WTC11 (cell line): ENCODE results near the gene NFX1.

Source experiments
- ESRRA ChIP-seq: sonication (generic); formaldehyde crosslinking; IDR thresholded peaks from 2 replicates; pipeline ENCODE4 v1.8.1; 2022; ENCODE audit warnings: mild to moderate bottlenecking, missing genetic modification reagents, borderline replicate concordance
- GABPB1 ChIP-seq: sonication (generic); formaldehyde crosslinking; IDR thresholded peaks from 2 replicates; pipeline ENCODE4 v1.8.1; 2023; ENCODE audit warnings: mild to moderate bottlenecking, missing genetic modification reagents
- SMAD4 ChIP-seq: sonication (generic); formaldehyde crosslinking; IDR thresholded peaks from 2 replicates; pipeline ENCODE4 v1.8.0; 2022; ENCODE audit warnings: mild to moderate bottlenecking, missing genetic modification reagents
- SP1 ChIP-seq: sonication (generic); formaldehyde crosslinking; conservative IDR thresholded peaks from 2 replicates; pipeline ENCODE4 v1.8.1; 2022; ENCODE audit warnings: missing genetic modification reagents
- TCF7 ChIP-seq: sonication (generic); formaldehyde crosslinking; IDR thresholded peaks from 2 replicates; pipeline ENCODE4 v1.8.0; 2022; ENCODE audit warnings: mild to moderate bottlenecking, low read depth, missing genetic modification reagents, moderate library complexity
- TP53 ChIP-seq: sonication (generic); formaldehyde crosslinking; IDR thresholded peaks from 2 replicates; pipeline ENCODE4 v1.8.1; 2023; ENCODE audit warnings: mild to moderate bottlenecking, missing genetic modification reagents
- ZNF138 ChIP-seq: sonication (generic); formaldehyde crosslinking; conservative IDR thresholded peaks from 2 replicates; pipeline ENCODE4 v1.8.1; 2022; ENCODE audit warnings: mild to moderate bottlenecking, moderate library complexity, missing genetic modification reagents
- ZNF671 ChIP-seq: fragments of 250-450 bp; sonication (Bioruptor Pico); IDR thresholded peaks from 2 replicates; pipeline ENCODE4 v1.8.0; 2021; ENCODE audit warnings: mild to moderate bottlenecking
- TF ChIP-seq, protein P1 (sequence below): sonication (generic); formaldehyde crosslinking; IDR thresholded peaks from 2 replicates; pipeline ENCODE4 v1.8.1; 2023; ENCODE audit warnings: mild to moderate bottlenecking, missing genetic modification reagents
- TF ChIP-seq, protein P2 (sequence below): fragments of 200-600 bp; IDR thresholded peaks from 2 replicates; pipeline ENCODE4 v1.8.0; 2022; ENCODE audit warnings: antibody characterized with exemption
- TF ChIP-seq, protein P3 (sequence below): sonication (generic); formaldehyde crosslinking; IDR thresholded peaks from 2 replicates; pipeline ENCODE4 v1.8.1; 2023; ENCODE audit warnings: mild to moderate bottlenecking, missing genetic modification reagents, borderline replicate concordance
- TF ChIP-seq, protein P4 (sequence below): sonication (generic); formaldehyde crosslinking; IDR thresholded peaks from 2 replicates; pipeline ENCODE4 v1.8.1; 2023; ENCODE audit warnings: mild to moderate bottlenecking, missing genetic modification reagents, moderate library complexity
- TF ChIP-seq, protein P5 (sequence below): sonication (generic); formaldehyde crosslinking; IDR thresholded peaks from 2 replicates; pipeline ENCODE4 v1.8.0; 2022; ENCODE audit warnings: mild to moderate bottlenecking, missing genetic modification reagents

DNA sequence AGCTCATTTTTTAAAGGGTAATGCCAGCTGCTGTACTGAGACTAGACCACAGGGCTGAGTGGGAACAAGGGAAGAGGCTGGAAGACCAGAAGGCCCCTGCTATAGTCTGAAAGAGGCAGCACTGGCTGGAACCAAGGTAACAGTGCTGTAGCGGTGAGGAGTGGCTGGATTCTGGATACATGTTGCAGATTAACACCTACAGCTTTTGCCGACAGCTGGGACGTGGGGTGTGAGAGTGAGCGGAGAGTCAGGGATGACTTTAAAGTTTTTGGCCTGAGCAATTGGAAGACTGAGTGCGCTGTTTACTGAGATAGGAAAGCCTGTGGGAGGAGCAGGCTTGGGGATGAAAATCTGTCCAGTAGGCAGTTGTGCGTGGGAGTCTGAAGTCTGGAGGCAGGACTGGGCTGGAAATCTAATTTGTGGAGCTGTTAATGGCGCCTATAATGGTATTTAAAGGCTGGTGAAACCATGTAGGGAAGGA is 85.6 kb downstream of the NFX1 start:
- TF ChIP-seq, protein P1, sequence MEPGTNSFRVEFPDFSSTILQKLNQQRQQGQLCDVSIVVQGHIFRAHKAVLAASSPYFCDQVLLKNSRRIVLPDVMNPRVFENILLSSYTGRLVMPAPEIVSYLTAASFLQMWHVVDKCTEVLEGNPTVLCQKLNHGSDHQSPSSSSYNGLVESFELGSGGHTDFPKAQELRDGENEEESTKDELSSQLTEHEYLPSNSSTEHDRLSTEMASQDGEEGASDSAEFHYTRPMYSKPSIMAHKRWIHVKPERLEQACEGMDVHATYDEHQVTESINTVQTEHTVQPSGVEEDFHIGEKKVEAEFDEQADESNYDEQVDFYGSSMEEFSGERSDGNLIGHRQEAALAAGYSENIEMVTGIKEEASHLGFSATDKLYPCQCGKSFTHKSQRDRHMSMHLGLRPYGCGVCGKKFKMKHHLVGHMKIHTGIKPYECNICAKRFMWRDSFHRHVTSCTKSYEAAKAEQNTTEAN (CRISPR knock-in tag), result no peak
- TF ChIP-seq, protein P2, sequence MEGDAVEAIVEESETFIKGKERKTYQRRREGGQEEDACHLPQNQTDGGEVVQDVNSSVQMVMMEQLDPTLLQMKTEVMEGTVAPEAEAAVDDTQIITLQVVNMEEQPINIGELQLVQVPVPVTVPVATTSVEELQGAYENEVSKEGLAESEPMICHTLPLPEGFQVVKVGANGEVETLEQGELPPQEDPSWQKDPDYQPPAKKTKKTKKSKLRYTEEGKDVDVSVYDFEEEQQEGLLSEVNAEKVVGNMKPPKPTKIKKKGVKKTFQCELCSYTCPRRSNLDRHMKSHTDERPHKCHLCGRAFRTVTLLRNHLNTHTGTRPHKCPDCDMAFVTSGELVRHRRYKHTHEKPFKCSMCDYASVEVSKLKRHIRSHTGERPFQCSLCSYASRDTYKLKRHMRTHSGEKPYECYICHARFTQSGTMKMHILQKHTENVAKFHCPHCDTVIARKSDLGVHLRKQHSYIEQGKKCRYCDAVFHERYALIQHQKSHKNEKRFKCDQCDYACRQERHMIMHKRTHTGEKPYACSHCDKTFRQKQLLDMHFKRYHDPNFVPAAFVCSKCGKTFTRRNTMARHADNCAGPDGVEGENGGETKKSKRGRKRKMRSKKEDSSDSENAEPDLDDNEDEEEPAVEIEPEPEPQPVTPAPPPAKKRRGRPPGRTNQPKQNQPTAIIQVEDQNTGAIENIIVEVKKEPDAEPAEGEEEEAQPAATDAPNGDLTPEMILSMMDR, result no peak
- TF ChIP-seq ZNF671 (CRISPR knock-in tag), result no peak
- TF ChIP-seq, protein P3, sequence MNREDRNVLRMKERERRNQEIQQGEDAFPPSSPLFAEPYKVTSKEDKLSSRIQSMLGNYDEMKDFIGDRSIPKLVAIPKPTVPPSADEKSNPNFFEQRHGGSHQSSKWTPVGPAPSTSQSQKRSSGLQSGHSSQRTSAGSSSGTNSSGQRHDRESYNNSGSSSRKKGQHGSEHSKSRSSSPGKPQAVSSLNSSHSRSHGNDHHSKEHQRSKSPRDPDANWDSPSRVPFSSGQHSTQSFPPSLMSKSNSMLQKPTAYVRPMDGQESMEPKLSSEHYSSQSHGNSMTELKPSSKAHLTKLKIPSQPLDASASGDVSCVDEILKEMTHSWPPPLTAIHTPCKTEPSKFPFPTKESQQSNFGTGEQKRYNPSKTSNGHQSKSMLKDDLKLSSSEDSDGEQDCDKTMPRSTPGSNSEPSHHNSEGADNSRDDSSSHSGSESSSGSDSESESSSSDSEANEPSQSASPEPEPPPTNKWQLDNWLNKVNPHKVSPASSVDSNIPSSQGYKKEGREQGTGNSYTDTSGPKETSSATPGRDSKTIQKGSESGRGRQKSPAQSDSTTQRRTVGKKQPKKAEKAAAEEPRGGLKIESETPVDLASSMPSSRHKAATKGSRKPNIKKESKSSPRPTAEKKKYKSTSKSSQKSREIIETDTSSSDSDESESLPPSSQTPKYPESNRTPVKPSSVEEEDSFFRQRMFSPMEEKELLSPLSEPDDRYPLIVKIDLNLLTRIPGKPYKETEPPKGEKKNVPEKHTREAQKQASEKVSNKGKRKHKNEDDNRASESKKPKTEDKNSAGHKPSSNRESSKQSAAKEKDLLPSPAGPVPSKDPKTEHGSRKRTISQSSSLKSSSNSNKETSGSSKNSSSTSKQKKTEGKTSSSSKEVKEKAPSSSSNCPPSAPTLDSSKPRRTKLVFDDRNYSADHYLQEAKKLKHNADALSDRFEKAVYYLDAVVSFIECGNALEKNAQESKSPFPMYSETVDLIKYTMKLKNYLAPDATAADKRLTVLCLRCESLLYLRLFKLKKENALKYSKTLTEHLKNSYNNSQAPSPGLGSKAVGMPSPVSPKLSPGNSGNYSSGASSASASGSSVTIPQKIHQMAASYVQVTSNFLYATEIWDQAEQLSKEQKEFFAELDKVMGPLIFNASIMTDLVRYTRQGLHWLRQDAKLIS, result no peak
- TF ChIP-seq TP53 (CRISPR knock-in tag), result no peak
- TF ChIP-seq, protein P4, sequence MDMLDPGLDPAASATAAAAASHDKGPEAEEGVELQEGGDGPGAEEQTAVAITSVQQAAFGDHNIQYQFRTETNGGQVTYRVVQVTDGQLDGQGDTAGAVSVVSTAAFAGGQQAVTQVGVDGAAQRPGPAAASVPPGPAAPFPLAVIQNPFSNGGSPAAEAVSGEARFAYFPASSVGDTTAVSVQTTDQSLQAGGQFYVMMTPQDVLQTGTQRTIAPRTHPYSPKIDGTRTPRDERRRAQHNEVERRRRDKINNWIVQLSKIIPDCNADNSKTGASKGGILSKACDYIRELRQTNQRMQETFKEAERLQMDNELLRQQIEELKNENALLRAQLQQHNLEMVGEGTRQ (CRISPR knock-in tag), result no peak
- TF ChIP-seq GABPB1, result no peak
- no peak for TF ChIP-seq TCF7
- TF ChIP-seq ESRRA (CRISPR knock-in tag), result no peak
- TF ChIP-seq, protein P5, sequence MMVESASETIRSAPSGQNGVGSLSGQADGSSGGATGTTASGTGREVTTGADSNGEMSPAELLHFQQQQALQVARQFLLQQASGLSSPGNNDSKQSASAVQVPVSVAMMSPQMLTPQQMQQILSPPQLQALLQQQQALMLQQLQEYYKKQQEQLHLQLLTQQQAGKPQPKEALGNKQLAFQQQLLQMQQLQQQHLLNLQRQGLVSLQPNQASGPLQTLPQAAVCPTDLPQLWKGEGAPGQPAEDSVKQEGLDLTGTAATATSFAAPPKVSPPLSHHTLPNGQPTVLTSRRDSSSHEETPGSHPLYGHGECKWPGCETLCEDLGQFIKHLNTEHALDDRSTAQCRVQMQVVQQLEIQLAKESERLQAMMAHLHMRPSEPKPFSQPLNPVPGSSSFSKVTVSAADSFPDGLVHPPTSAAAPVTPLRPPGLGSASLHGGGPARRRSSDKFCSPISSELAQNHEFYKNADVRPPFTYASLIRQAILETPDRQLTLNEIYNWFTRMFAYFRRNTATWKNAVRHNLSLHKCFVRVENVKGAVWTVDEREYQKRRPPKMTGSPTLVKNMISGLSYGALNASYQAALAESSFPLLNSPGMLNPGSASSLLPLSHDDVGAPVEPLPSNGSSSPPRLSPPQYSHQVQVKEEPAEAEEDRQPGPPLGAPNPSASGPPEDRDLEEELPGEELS (CRISPR knock-in tag), result no peak
- no peak for TF ChIP-seq ZNF138 (CRISPR knock-in tag)
- no peak for TF ChIP-seq SP1 (CRISPR knock-in tag)
- TF ChIP-seq SMAD4 (CRISPR knock-in tag), result no peak
